Lung (tissue), 12 donors: ENCODE results near the gene ASIC5. TPM values are rescaled to one million over a fixed set of nuclear protein-coding genes. Genes with fewer than 3 reads are reported as not detected.

ENCODE experiments used
- ATAC-seq: fragments of 200-7000 bp; cut with Tn5 transposase; one replicate; pipeline ENCODE4 v1.9.1; 2020; ENCODE audit warnings: moderate number of reproducible peaks; ENCODE audit not compliant: insufficient read depth, low FRiP score
- DNase-seq, 3 donors: peaks; one replicate each; pipeline ENCODE4 v3.0.0-alpha.2; 2013 to 2017
- H3K27ac ChIP-seq, 2 donors: one replicate each; pipeline ENCODE4 v1.5.1; 2013; ENCODE audit warnings: mild to moderate bottlenecking in 2 of 2, moderate library complexity in 2 of 2, control low read depth in 1 of 2, inconsistent platforms in 1 of 2, low read depth in 1 of 2, low read length in 1 of 2
- H3K27me3 ChIP-seq, 3 donors: one replicate each; pipeline ENCODE4 v1.5.1; 2013; ENCODE audit warnings: low read length in 2 of 3; ENCODE audit not compliant: control insufficient read depth in 3 of 3, insufficient read depth in 3 of 3
- H3K36me3 ChIP-seq, 4 donors: one replicate each; pipeline ENCODE4 v1.5.1; 2013; ENCODE audit warnings: low read length in 4 of 4, mild to moderate bottlenecking in 1 of 4, moderate library complexity in 1 of 4; ENCODE audit not compliant: control insufficient read depth in 4 of 4, insufficient read depth in 4 of 4
- H3K4me1 ChIP-seq, 5 donors: one replicate each; pipeline ENCODE4 v1.5.1; 2013; ENCODE audit warnings: low read length in 5 of 5, mild to moderate bottlenecking in 2 of 5, moderate library complexity in 1 of 5; ENCODE audit not compliant: control insufficient read depth in 5 of 5, insufficient read depth in 5 of 5
- H3K4me3 ChIP-seq: one replicate; pipeline ENCODE4 v1.5.1; 2013; ENCODE audit warnings: mild to moderate bottlenecking, control low read depth, moderate library complexity
- H3K9ac ChIP-seq, 2 donors: one replicate each; pipeline ENCODE4 v1.5.1; 2013; ENCODE audit warnings: low read length in 2 of 2, control low read depth in 1 of 2; ENCODE audit not compliant: insufficient read depth in 1 of 2
- H3K9me3 ChIP-seq, 4 donors: one replicate each; pipeline ENCODE4 v1.5.1; 2013; ENCODE audit warnings: low read length in 3 of 4, mild to moderate bottlenecking in 1 of 4, moderate library complexity in 1 of 4; ENCODE audit not compliant: control insufficient read depth in 4 of 4, insufficient read depth in 3 of 4
- CTCF ChIP-seq: IDR thresholded peaks from 2 replicates; pipeline ENCODE4 v1.5.1; 2012; ENCODE audit warnings: mild to moderate bottlenecking; ENCODE audit errors: control extremely low read depth, extremely low read depth
- WGBS, 2 donors: extraction: QIAGEN DNeasy Blood & Tissue Kit; methylation state at CpG; one replicate each; pipeline ENCODE4 v1.1.7; 2013; 5-methylcytosine and 5-hydroxymethylcytosine counted together
- polyA plus RNA-seq, 2 donors: library from polyadenylated mRNA; stranded (reverse); fragments of 200-250 nt; gene quantifications; one replicate each; pipeline ENCODE4 v1.2.1, GENCODE V29; 2013
- total RNA-seq, 2 donors: library from RNA; depleted of rRNA in 1 of 2; stranded (reverse); fragments of >200 nt in 1 of 2; gene quantifications; one replicate each; pipeline ENCODE4 v1.2.1, GENCODE V29; 2014 to 2021
- donor health status: control.
- donor health status: control.
- donor health status: Bipolar disorder and iron deficiency.
- donor health status: healthy.
- donor health status: DM: yes; HTN: yes; CAD: no.

The ASIC5 gene
- total and polyA plus RNA-seq, 4 donors = not detected

- ATAC-seq (no peak), DNase-seq (peak in 2 of 3 donors; percentile 65 to 78)
- no peaks in the 10 kb centered on the region for H3K36me3 ChIP-seq
- H3K27me3 ChIP-seq = no peaks in the 10 kb centered on the region
- no peak overlapping the region for H3K9ac ChIP-seq
- H3K9me3 ChIP-seq = no peaks in the 10 kb centered on the region
- WGBS, 2 donors = 84 to 85% methylated on average over 4 of the region's 4 CpGs
- no peak overlapping the region for H3K27ac ChIP-seq
- H3K4me3 ChIP-seq = no peak overlapping the region
- TF ChIP-seq CTCF = no peak
- peaks cover 0 to 12% (median 0%) of the 10 kb centered on the region in 5 donors for H3K4me1 ChIP-seq
Measured at GRCh38 chr4:155820887-155821518, 45.1 kb downstream of the ASIC5 start.

- 65 to 74% methylated on average over 1 of the region's 1 CpG for WGBS, 2 donors
- H3K27ac ChIP-seq = no peak overlapping the region
- H3K27me3 ChIP-seq = no peaks in the 10 kb centered on the region
- H3K36me3 ChIP-seq = no peaks in the 10 kb centered on the region
- ATAC-seq = no peak
- H3K4me3 ChIP-seq = no peak overlapping the region
- TF ChIP-seq CTCF = no peak
- peak in 1 of 3 donors; percentile 22 for DNase-seq
- peaks cover 0 to 12% (median 0%) of the 10 kb centered on the region in 5 donors for H3K4me1 ChIP-seq
- no peak overlapping the region for H3K9ac ChIP-seq
- no peaks in the 10 kb centered on the region for H3K9me3 ChIP-seq
Measured at GRCh38 chr4:155819066-155819465, 47.0 kb downstream of the ASIC5 start.

- no peak for DNase-seq
- no peak for TF ChIP-seq CTCF
- Histone ChIP-seq H3K9ac (no peak overlapping the region), H3K4me1 (peaks cover 0 to 12% (median 0%) of the 10 kb centered on the region in 5 donors), H3K9me3 (no peaks in the 10 kb centered on the region), H3K27me3 (no peaks in the 10 kb centered on the region), H3K36me3 (no peaks in the 10 kb centered on the region), H3K4me3 (no peak overlapping the region), H3K27ac (no peak overlapping the region)
- ATAC-seq = no peak
- 86 to 89% methylated on average over 2 of the region's 2 CpGs for WGBS, 2 donors
Measured at GRCh38 chr4:155818639-155819038, 47.4 kb downstream of the ASIC5 start.

- H3K27ac ChIP-seq = no peak overlapping the region
- peaks cover 0 to 2% (median 0%) of the 10 kb centered on the region in 4 donors for H3K36me3 ChIP-seq
- DNase-seq (no peak), ATAC-seq (no peak)
- no peaks in the 10 kb centered on the region for H3K27me3 ChIP-seq
- H3K9me3 ChIP-seq = no peaks in the 10 kb centered on the region
- 89 to 92% methylated on average over 2 of the region's 2 CpGs for WGBS, 2 donors
- H3K9ac ChIP-seq = no peak overlapping the region
- no peak for TF ChIP-seq CTCF
- H3K4me3 ChIP-seq = no peak overlapping the region
- H3K4me1 ChIP-seq = no peaks in the 10 kb centered on the region
Measured at GRCh38 chr4:155811083-155811482, 55.0 kb downstream of the ASIC5 start.
